KMS-11 (cell line): ENCODE results near the gene IGLL1.
"Not testable (repeated sequence)": the region's sequence is repeated elsewhere in the genome, so short reads cannot be mapped to it uniquely, and the experiment has no call there.

Experiments used
- H2AFZ ChIP-seq: fragments of 200-600 bp; sonication (generic); 2 replicates; pipeline ENCODE4 v1.6.1; 2016; ENCODE audit warnings: antibody characterized with exemption, mixed run types, low read depth
- H3K27ac ChIP-seq: fragments of 200-600 bp; sonication (generic); 2 replicates; pipeline ENCODE4 v1.6.1; 2016; ENCODE audit warnings: mild to moderate bottlenecking, mixed run types
- H3K27me3 ChIP-seq: fragments of 200-600 bp; sonication (generic); 2 replicates; pipeline ENCODE4 v1.6.1; 2017; ENCODE audit warnings: mild to moderate bottlenecking, low read depth, mixed run types, moderate library complexity; ENCODE audit not compliant: insufficient read depth
- H3K36me3 ChIP-seq: fragments of 200-600 bp; sonication (generic); 2 replicates; pipeline ENCODE4 v1.6.1; 2017; ENCODE audit warnings: mild to moderate bottlenecking, mixed run types; ENCODE audit not compliant: insufficient read depth
- H3K4me1 ChIP-seq: fragments of 200-600 bp; sonication (generic); 2 replicates; pipeline ENCODE4 v1.6.1; 2016; ENCODE audit warnings: mild to moderate bottlenecking, low read depth, mixed run types; ENCODE audit not compliant: poor library complexity, severe bottlenecking
- H3K4me2 ChIP-seq: fragments of 200-600 bp; sonication (generic); 2 replicates; pipeline ENCODE4 v1.7.0; 2016; ENCODE audit warnings: mild to moderate bottlenecking, mixed run types
- H3K4me3 ChIP-seq: fragments of 200-600 bp; sonication (generic); IDR thresholded peaks from 2 replicates; pipeline ENCODE4 v1.6.1; 2017; ENCODE audit warnings: low read depth, low read length, mixed read lengths; ENCODE audit not compliant: insufficient read depth
- H3K79me2 ChIP-seq: fragments of 200-600 bp; sonication (generic); 2 replicates; pipeline ENCODE4 v1.6.1; 2016; ENCODE audit warnings: low read depth, mixed run types; ENCODE audit not compliant: insufficient read depth
- H3K9ac ChIP-seq: fragments of 200-600 bp; sonication (generic); 2 replicates; pipeline ENCODE4 v1.6.1; 2016; ENCODE audit warnings: mild to moderate bottlenecking, mixed run types
- H4K20me1 ChIP-seq: fragments of 200-600 bp; sonication (generic); 2 replicates; pipeline ENCODE4 v1.6.1; 2016; ENCODE audit warnings: mild to moderate bottlenecking, mixed run types; ENCODE audit not compliant: insufficient read depth
- TF ChIP-seq, protein P1 (sequence below): fragments of 200-600 bp; sonication (generic); conservative IDR thresholded peaks from 2 replicates; pipeline ENCODE4 v1.6.1; 2017; ENCODE audit warnings: low read depth, mild to moderate bottlenecking, antibody characterized with exemption, low read length, moderate library complexity, mixed read lengths

Gene IGLL1

GRCh38 chr22:23549198-23549595 lies 30.9 kb downstream of the IGLL1 start:
- Histone ChIP-seq H3K4me1 (no peaks in the 10 kb centered on the region), H3K9ac (no peak overlapping the region), H3K27me3 (no peaks in the 10 kb centered on the region; the same call in 1 of the 2 replicates), H4K20me1 (no peaks in the 10 kb centered on the region), H3K36me3 (no peaks in the 10 kb centered on the region), H3K4me3 (no peak overlapping the region), H2AFZ (no peak overlapping the region), H3K27ac (no peak overlapping the region), H3K79me2 (no peaks in the 10 kb centered on the region), H3K4me2 (no peak overlapping the region)
- TF ChIP-seq, protein P1, sequence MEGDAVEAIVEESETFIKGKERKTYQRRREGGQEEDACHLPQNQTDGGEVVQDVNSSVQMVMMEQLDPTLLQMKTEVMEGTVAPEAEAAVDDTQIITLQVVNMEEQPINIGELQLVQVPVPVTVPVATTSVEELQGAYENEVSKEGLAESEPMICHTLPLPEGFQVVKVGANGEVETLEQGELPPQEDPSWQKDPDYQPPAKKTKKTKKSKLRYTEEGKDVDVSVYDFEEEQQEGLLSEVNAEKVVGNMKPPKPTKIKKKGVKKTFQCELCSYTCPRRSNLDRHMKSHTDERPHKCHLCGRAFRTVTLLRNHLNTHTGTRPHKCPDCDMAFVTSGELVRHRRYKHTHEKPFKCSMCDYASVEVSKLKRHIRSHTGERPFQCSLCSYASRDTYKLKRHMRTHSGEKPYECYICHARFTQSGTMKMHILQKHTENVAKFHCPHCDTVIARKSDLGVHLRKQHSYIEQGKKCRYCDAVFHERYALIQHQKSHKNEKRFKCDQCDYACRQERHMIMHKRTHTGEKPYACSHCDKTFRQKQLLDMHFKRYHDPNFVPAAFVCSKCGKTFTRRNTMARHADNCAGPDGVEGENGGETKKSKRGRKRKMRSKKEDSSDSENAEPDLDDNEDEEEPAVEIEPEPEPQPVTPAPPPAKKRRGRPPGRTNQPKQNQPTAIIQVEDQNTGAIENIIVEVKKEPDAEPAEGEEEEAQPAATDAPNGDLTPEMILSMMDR: no peak

GRCh38 chr22:23548501-23549197 lies 31.4 kb downstream of the IGLL1 start:
- TF ChIP-seq, protein P1: no peak

DNA sequence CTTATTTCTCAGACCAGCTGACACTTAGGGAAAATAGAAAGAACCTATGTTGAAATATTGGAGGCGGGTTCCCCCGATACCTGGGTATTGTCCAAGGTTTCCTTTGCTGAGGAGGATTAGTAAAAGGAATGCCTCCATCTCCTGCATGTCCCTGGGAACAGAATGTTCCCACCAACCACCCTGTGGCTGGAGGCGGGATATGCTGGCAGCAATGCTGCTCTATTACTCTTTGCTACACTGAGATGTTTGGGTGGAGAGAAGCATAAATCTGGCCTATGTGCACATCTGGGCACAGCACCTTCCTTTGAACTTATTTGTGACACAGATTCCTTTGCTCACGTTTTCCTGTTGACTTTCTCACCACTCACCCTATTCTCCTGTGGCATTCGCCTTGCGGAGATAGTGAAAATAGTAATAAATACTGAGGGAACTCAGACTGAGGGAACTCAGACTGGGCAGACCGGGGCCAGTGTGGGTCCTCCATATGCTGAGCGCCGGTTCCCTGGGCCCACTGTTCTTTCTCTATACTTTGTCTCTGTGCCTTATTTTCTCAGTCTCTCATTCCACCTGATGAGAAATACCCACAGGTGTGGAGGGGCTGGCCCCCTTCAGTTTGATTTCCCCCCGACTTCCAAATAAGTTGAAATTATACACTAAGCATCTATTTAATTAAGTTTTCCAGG lies 32.1 kb downstream of the IGLL1 start:
- H3K27ac ChIP-seq: no peak overlapping the region
- H3K4me3 ChIP-seq: no peak overlapping the region
- no peak overlapping the region for H2AFZ ChIP-seq
- TF ChIP-seq, protein P1: no peak
- H3K4me2 ChIP-seq: no peak overlapping the region
- no peak overlapping the region for H3K9ac ChIP-seq
- H3K36me3 ChIP-seq: no peaks in the 10 kb centered on the region
- no peaks in the 10 kb centered on the region for H3K79me2 ChIP-seq
- no peaks in the 10 kb centered on the region for H3K4me1 ChIP-seq
- no peaks in the 10 kb centered on the region; the same call in 1 of the 2 replicates for H3K27me3 ChIP-seq
- H4K20me1 ChIP-seq: no peaks in the 10 kb centered on the region

More at GRCh38 chr22:23548501-23549197, 31.4 kb downstream of the IGLL1 start:
- no peaks in the 10 kb centered on the region for H3K36me3 ChIP-seq
- no peak overlapping the region for H3K4me2 ChIP-seq
- no peaks in the 10 kb centered on the region; the same call in 1 of the 2 replicates for H3K27me3 ChIP-seq
- no peak overlapping the region for H3K27ac ChIP-seq
- H3K4me3 ChIP-seq: no peak overlapping the region
- no peak overlapping the region for H2AFZ ChIP-seq
- H3K79me2 ChIP-seq: no peaks in the 10 kb centered on the region
- no peak overlapping the region for H3K9ac ChIP-seq
- no peaks in the 10 kb centered on the region for H4K20me1 ChIP-seq
- no peaks in the 10 kb centered on the region for H3K4me1 ChIP-seq

DNA sequence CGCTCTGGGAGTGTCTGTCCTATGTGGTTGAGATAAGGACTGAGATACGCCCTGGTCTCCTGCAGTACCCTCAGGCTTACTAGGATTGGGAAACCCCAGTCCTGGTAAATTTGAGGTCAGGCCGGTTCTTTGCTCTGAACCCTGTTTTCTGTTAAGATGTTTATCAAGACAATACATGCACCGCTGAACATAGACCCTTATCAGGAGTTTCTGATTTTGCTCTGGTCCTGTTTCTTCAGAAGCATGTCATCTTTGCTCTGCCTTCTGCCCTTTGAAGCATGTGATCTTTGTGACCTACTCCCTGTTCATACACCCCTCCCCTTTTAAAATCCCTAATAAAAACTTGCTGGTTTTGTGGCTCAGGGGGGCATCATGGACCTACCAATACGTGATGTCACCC lies 32.7 kb downstream of the IGLL1 start:
- H3K27me3 ChIP-seq, H4K20me1 ChIP-seq, H3K4me3 ChIP-seq, H3K27ac ChIP-seq, H3K4me1 ChIP-seq, H3K79me2 ChIP-seq, H3K36me3 ChIP-seq, H3K9ac ChIP-seq, H3K4me2 ChIP-seq, H2AFZ ChIP-seq: not testable (repeated sequence)

DNA sequence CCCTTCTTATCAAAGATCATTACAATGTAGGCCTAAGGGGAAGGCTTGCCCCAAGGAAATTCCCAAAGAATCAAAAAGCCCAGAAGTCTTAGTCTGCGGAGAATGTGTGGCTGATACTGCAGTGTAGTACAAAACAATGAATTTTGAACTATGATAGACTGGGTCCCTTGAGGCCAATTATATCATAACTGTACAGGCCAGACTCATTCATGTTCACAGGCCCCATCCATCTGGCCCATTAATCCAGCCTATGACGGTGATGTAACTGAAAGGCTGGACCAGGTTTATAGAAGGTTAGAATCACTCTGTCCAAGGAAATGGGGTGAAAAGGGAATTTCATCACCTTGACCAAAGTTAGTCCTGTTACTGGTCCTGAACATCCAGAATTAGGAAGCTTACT lies 35.2 kb downstream of the IGLL1 start:
- H3K9ac ChIP-seq: no peak overlapping the region
- no peaks in the 10 kb centered on the region for H4K20me1 ChIP-seq
- H3K27me3 ChIP-seq: no peaks in the 10 kb centered on the region
- H3K4me2 ChIP-seq: no peak overlapping the region
- no peak overlapping the region for H3K4me3 ChIP-seq
- TF ChIP-seq, protein P1: no peak
- H3K4me1 ChIP-seq: peaks cover 4% of the 10 kb centered on the region
- no peak overlapping the region for H2AFZ ChIP-seq
- H3K27ac ChIP-seq: no peak overlapping the region
- H3K79me2 ChIP-seq: no peaks in the 10 kb centered on the region
- no peaks in the 10 kb centered on the region for H3K36me3 ChIP-seq

DNA sequence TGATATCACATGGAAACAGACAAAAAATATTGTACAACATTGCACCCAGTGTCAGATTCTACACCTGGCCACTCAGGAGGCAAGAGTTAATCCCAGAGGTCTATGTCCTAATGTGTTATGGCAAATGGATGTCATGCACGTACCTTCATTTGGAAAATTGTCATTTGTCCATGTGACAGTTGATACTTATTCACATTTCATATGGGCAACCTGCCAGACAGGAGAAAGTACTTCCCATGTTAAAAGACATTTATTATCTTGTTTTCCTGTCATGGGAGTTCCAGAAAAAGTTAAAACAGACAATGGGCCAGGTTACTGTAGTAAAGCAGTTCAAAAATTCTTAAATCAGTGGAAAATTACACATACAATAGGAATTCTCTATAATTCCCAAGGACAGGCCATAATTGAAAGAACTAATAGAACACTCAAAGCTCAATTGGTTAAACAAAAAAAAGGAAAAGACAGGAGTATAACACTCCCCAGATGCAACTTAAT lies 36.5 kb downstream of the IGLL1 start:
- H3K27me3 ChIP-seq, H3K27ac ChIP-seq, H3K4me3 ChIP-seq, H3K4me2 ChIP-seq, H2AFZ ChIP-seq, H3K9ac ChIP-seq, H3K79me2 ChIP-seq, H3K36me3 ChIP-seq, H4K20me1 ChIP-seq: not testable (repeated sequence)
- peaks cover 12% of the 10 kb centered on the region for H3K4me1 ChIP-seq
